ENCODE measurements around the gene P3H2.
"Not testable (repeated sequence)": the region's sequence is repeated elsewhere in the genome, so short reads cannot be mapped to it uniquely, and the experiment has no call there.

P3H2 gene

DNA sequence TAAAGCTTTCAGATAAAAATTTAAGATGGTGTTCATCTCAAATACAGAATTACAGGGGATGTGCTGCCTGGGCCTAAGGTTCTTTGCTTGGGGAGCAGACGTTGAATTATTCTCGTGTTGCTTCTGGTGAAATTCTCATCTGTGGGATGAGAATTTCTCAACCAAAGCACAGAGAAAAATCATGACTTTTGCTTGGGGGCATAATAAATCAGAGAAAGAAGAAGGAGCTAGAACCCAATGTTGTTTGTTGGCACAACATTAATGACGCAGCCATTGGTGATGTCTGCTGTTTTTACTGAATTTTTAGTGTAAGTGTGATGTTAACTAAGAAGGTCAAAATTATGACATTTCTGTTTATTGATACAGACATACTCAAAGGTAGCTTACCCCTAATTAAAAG, 35.7 kb downstream of the P3H2 start:
- no peak for DNase-seq (ENCODE audit: low spot score)

GRCh38 chr3:190083635-190084034, 37.1 kb downstream of the P3H2 start:
- DNase-seq (ENCODE audit: low spot score), result no peak

GRCh38 chr3:190081389-190081788, 39.3 kb downstream of the P3H2 start:
- peak; percentile 3 for DNase-seq (ENCODE audit: low spot score)

GRCh38 chr3:190079173-190079572, 41.5 kb downstream of the P3H2 start:
- DNase-seq (ENCODE audit: low spot score), result not testable (repeated sequence)

- no peak for DNase-seq (ENCODE audit: low spot score)
These were observed 43.2 kb downstream of the P3H2 start for GRCh38 chr3:190077395-190078045.

DNA sequence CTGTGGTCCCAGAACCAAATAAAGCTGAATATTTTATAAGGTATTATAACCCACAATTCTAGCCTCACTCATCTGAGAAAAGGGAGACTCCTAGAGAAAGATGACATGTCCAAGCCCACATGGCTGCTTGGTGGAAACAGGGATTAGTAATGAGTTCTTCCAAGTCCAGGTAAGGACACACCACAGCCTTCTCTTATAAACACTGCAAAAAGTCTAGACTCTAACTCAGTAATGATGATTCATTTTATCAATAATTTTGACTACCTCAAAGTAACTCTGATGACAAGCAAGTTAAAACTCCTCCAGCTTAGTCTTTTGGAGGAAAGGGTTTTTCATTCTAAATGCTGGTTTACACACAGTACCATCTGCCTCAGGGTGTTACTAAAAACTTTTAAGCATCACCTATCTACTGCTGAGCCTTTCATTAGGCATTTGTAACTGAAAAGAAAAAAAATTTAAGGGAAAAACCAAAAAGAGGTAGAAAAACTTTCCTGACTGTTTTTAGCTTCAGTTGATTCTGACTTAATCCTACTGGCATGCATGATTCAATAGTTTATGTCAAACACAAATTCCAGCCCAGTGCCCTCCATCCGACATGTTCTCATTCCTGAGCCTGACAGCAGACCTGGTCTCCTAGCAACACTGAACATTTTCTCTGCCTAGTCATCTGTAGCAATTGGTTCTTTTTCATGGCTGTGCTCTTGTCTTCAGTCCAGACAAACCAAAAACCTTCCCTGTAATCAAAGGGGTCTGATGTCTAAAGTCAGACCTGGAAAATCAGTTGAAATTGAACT, 43.9 kb downstream of the P3H2 start:
- DNase-seq (ENCODE audit: low spot score), result no peak

DNA sequence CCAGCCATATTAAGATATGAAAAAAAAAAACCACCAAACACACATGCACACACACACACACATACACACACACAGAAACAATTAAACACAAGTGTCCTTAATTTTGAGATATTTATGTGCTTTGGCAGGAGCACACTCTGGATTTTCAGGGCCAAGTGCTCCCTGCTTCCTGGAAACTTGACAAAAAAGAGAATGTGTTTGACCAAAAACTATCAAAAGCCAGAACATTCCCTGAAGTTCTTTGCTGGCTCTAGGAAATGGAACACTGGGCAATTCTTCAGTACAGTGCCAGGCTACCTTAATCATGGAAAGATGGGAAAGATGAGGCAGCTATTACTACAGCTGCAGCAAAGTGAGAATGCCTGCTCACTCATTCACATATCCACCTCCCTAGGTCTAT, 44.6 kb downstream of the P3H2 start:
- no peak for DNase-seq (ENCODE audit: low spot score)

- DNase-seq (ENCODE audit: low spot score), result no peak
These were observed 45.9 kb downstream of the P3H2 start for GRCh38 chr3:190074817-190075216.

GRCh38 chr3:190073264-190074008, 47.3 kb downstream of the P3H2 start:
- no peak for DNase-seq (ENCODE audit: low spot score)

GRCh38 chr3:190072856-190073255, 47.8 kb downstream of the P3H2 start:
- no peak for DNase-seq (ENCODE audit: low spot score)

- DNase-seq (ENCODE audit: low spot score), result not testable (repeated sequence)
These were observed 48.8 kb downstream of the P3H2 start for GRCh38 chr3:190071921-190072320.

DNA sequence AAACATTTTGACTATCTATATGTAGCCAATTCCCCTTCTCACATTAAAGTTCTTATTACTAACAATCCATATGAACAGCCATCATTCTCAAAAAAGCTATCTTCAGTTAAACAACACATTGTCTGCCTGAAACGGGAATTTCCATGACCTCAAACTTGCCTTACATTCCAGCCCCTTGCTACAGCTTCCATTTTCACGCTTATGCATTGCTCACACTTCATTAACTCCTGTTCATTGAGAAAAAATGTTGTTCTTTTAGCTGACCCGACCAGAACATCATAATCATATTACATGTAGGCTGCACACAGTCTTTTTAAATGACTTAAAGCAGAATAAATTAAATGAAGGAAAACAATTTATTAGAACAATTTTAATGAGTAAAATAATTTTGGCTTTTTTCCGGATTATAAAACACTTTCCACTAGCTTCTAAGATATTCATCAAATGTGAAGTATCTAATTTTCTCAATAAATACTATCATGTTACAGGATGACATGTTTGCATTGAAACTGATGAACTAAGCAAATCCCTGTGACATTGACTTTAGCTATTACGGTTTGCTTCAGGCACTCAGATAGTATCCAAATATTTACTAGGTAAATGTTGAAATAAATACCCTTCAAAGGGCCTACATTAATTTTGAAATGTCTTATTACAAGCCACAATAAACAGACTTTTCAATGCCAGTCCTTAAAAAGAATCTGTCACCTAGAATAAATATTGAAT, 49.9 kb downstream of the P3H2 start:
- DNase-seq (ENCODE audit: low spot score), result no peak

DNA sequence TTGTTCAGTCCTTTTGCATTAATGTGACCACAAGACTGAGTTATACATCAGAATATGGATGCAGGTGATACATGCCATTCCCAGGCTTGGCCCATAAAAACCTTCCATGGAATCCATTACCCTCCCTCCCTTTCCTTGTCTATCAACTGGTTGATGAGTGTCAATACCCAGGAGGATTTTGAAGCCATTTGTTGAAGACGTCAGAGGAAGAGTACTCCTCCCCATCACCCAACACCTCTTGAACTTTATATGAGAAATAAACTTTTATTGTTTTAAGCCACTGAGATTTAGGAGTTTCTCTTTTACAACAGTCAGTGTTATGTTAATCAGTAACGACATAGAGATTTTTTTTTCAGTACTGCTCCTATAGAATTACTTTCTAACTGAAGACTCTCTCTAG, 55.5 kb downstream of the P3H2 start:
- DNase-seq (ENCODE audit: low spot score), result no peak

- DNase-seq (ENCODE audit: low spot score), result no peak
These were observed 56.0 kb downstream of the P3H2 start for GRCh38 chr3:190064659-190065058.

GRCh38 chr3:190064112-190064511, 56.6 kb downstream of the P3H2 start:
- no peak for DNase-seq (ENCODE audit: low spot score)

DNA sequence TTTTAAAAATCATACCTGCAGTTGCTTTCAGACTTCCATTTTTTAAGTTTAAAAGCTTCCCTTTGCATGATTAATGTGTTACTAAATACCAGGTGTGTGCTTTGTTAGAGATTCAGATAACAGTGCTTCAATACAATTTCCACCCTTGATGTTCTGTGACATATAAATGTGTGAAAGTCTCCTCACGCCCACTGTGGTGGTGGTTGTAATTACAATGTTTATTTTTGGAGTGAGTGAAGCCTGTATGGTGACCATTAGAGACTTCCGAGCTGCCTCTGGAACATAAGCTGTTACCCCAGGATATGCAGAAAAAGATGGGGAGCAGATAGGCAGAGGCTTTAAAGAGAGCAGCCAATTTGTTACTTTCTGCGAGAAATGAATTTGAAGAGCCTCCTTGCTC, 57.2 kb downstream of the P3H2 start:
- DNase-seq (ENCODE audit: low spot score), result no peak

GRCh38 chr3:190060192-190060775, 60.4 kb downstream of the P3H2 start:
- DNase-seq (ENCODE audit: low spot score), result no peak

- DNase-seq (ENCODE audit: low spot score), result no peak
These were observed 61.5 kb downstream of the P3H2 start for GRCh38 chr3:190059242-190059590.

DNA sequence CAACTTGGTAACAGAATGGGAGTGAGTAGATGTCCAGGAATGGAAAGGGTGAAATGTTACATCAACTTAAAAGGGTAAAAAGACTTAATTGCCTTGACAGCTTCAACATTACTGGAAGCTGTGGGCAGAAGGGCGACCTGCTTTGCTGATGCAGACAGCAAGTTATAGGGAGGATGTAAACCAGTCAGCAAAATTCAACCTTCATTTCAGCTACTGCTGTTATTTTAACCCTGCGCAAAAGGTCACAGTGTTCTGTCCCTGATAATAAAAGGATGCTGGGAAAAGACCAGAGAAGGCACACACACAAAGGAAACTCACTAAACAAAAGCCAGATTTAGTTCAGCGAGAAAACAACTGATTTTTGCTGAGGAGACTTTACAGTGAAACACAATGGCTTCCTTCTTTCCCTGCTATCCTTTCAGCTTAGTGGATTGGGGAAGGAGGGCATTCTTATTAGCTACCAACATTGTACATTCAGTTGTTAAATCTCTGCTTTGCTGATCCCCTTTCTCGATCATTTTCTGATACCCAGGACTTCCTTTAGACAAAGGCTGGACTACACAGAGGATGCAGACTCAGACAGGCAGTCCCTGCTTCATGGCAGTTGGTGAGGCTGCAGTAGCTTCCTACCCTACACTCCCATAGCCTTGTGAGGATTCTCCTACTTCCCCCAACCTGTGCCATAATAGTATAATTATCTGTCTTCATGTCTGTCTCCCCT, 62.0 kb downstream of the P3H2 start:
- DNase-seq (ENCODE audit: low spot score), result no peak

DNA sequence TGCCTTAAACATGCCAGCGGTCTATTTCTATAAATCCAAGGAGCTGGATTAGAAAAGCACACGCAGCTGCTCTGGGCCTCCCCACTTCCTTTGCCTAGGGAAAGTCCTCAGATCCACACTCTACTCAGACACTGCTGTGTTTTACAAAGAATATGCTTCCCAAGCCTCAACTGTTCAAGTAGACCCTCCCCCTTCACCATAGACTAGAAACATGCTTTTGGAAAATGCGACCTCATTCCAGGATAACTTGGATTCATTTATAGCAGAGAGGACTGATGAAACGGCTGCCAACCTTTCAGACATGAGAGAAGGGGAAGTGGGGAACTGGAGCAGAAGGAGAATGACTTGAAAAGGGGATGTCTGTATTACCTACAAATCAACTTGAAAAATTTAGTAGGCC, 64.0 kb downstream of the P3H2 start:
- no peak for DNase-seq (ENCODE audit: low spot score)

GRCh38 chr3:190055773-190056172, 64.9 kb downstream of the P3H2 start:
- DNase-seq (ENCODE audit: low spot score), result no peak

Measured in NAMALWA (cell line).